ENCODE measurements around the gene STPG4.

STPG4 gene

GRCh38 chr2:47039489-47039870, 115.6 kb downstream of the STPG4 start:
- H3K27ac ChIP-seq (ENCODE audit: low read depth, low read length), result no peak overlapping the region
- no peaks in the 10 kb centered on the region for H3K9me3 ChIP-seq (ENCODE audit: insufficient read depth, low read depth, low read length)
- no peaks in the 10 kb centered on the region for H3K27me3 ChIP-seq (ENCODE audit: insufficient read depth, low read length)
- no peak overlapping the region for H3K9ac ChIP-seq (ENCODE audit: low read depth, low read length)
- H3K4me1 ChIP-seq (ENCODE audit: insufficient read depth, low read length), result peaks cover 38% of the 10 kb centered on the region
- WGBS, result 85% methylated on average over 2 of the region's 2 CpGs
- no peak overlapping the region for H3K4me3 ChIP-seq (ENCODE audit: low read length)
- no peaks in the 10 kb centered on the region for H3K36me3 ChIP-seq (ENCODE audit: insufficient read depth, low read length)

GRCh38 chr2:47038656-47039488, 116.2 kb downstream of the STPG4 start:
- no peak overlapping the region for H3K4me3 ChIP-seq (ENCODE audit: low read length)
- H3K27me3 ChIP-seq (ENCODE audit: insufficient read depth, low read length), result no peaks in the 10 kb centered on the region
- H3K4me1 ChIP-seq (ENCODE audit: insufficient read depth, low read length), result peaks cover 40% of the 10 kb centered on the region
- no peak overlapping the region for H3K27ac ChIP-seq (ENCODE audit: low read depth, low read length)
- H3K36me3 ChIP-seq (ENCODE audit: insufficient read depth, low read length), result no peaks in the 10 kb centered on the region
- WGBS, result 89% methylated on average over 9 of the region's 9 CpGs
- H3K9me3 ChIP-seq (ENCODE audit: insufficient read depth, low read depth, low read length), result no peaks in the 10 kb centered on the region
- no peak overlapping the region for H3K9ac ChIP-seq (ENCODE audit: low read depth, low read length)

- H3K27ac ChIP-seq (ENCODE audit: low read depth, low read length), result no peak overlapping the region
- H3K4me1 ChIP-seq (ENCODE audit: insufficient read depth, low read length), result peaks cover 41% of the 10 kb centered on the region
- WGBS, result 90% methylated on average over 9 of the region's 9 CpGs
- H3K4me3 ChIP-seq (ENCODE audit: low read length), result no peak overlapping the region
- H3K9ac ChIP-seq (ENCODE audit: low read depth, low read length), result no peak overlapping the region
- H3K27me3 ChIP-seq (ENCODE audit: insufficient read depth, low read length), result no peaks in the 10 kb centered on the region
- no peaks in the 10 kb centered on the region for H3K36me3 ChIP-seq (ENCODE audit: insufficient read depth, low read length)
- H3K9me3 ChIP-seq (ENCODE audit: insufficient read depth, low read depth, low read length), result no peaks in the 10 kb centered on the region
Measured at GRCh38 chr2:47037678-47038077, 117.4 kb downstream of the STPG4 start.
